Lower lobe of right lung (tissue), 2 donors: ENCODE data around the gene MYO1C. TPM values are rescaled to one million over a fixed set of nuclear protein-coding genes. Genes with fewer than 3 reads are reported as not detected.

Source experiments
- ATAC-seq, 2 donors: fragments of 200-7000 bp; cut with Tn5 transposase; one replicate each; pipeline ENCODE4 v1.9.1; 2020 to 2022; ENCODE audit warnings: mild to moderate bottlenecking in 2 of 2, moderate library complexity in 2 of 2
- DNase-seq: peaks from one replicate; pipeline ENCODE4 v3.0.0-alpha.2; 2020
- H3K27ac ChIP-seq: fragments of 200-600 bp; one replicate; pipeline ENCODE4 v1.8.0; 2022
- H3K27me3 ChIP-seq: fragments of 200-600 bp; one replicate; pipeline ENCODE4 v1.8.0; 2022; ENCODE audit warnings: low read depth
- H3K36me3 ChIP-seq: fragments of 200-600 bp; one replicate; pipeline ENCODE4 v1.8.0; 2022; ENCODE audit warnings: mild to moderate bottlenecking
- H3K4me1 ChIP-seq: fragments of 200-600 bp; one replicate; pipeline ENCODE4 v1.8.0; 2022
- H3K4me3 ChIP-seq: fragments of 200-600 bp; one replicate; pipeline ENCODE4 v1.8.0; 2022; ENCODE audit warnings: mild to moderate bottlenecking
- H3K9me3 ChIP-seq: fragments of 200-600 bp; one replicate; pipeline ENCODE4 v1.8.0; 2022
- CTCF ChIP-seq: fragments of 200-600 bp; IDR thresholded peaks from one replicate; pipeline ENCODE4 v1.8.0; 2022; ENCODE audit warnings: antibody characterized with exemption, mild to moderate bottlenecking
- intact Hi-C: fragments of 100-400 bp; cut with DNase I; formaldehyde crosslinking; loops from one replicate; pipeline ENCODE4 v1.11.0; 2022
- total RNA-seq: library from RNA; stranded (reverse); fragmentation: NEBNext Ultra II Directional; extraction: Animal tissue kit (Norgen Biotek cat#: 25700); gene quantifications from one replicate; pipeline ENCODE4 v1.2.1, GENCODE V29; 2021
- donor health status: DM: no; HTN: yes; CAD: no; lungs with severe emphysema.

MYO1C gene
- total RNA-seq, 1 donor from 2014 or later, result 213 TPM

DNA sequence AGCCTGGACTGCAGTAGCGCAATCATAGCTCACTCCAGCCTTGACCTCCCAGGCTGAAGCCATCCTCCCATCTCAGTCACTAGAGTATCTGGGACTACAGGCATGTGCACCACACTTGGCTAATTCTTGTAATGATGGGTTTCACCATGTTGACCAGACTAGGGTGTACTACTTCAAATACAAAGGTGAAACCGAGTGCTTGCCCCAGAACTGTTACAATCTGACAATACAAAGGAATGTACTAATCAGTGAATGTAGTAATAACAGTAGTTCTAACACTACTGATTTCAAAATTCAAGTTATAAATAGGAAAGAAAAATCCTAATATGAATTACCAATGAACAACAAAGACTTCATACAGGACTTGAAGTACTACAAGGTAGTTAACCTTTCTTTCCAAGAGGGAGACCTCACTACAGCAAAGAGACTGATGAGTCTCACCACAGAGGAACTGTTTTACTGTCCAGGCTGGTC is 60.8 kb downstream of the MYO1C start:
- H3K4me1 ChIP-seq, result peaks cover 12% of the 10 kb centered on the region
- no peak for TF ChIP-seq CTCF
- H3K9me3 ChIP-seq, result no peaks in the 10 kb centered on the region
- H3K27ac ChIP-seq, result no peak overlapping the region
- no peak overlapping the region for H3K4me3 ChIP-seq
- ATAC-seq (no peak), DNase-seq (no peak)
- no peaks in the 10 kb centered on the region for H3K27me3 ChIP-seq
- intact Hi-C loops, result no loop called here
- H3K36me3 ChIP-seq, result peaks cover 58% of the 10 kb centered on the region

- Histone ChIP-seq H3K36me3 (peaks cover 72% of the 10 kb centered on the region), H3K27me3 (no peaks in the 10 kb centered on the region), H3K27ac (peak overlapping the region; percentile 39), H3K4me3 (no peak overlapping the region), H3K9me3 (no peaks in the 10 kb centered on the region), H3K4me1 (peaks cover 11% of the 10 kb centered on the region)
- ATAC-seq, result peak; percentile 69 to 78
- intact Hi-C loops, result no loop called here
- TF ChIP-seq CTCF, result no peak
- DNase-seq, result no peak
These were observed 68.9 kb downstream of the MYO1C start for GRCh38 chr17:1423456-1424135.

GRCh38 chr17:1422885-1423284 is 69.6 kb downstream of the MYO1C start:
- no peak overlapping the region for H3K4me3 ChIP-seq
- H3K9me3 ChIP-seq, result no peaks in the 10 kb centered on the region
- DNase-seq (no peak), ATAC-seq (peak; percentile 88 to 91)
- no peaks in the 10 kb centered on the region for H3K27me3 ChIP-seq
- no peak for TF ChIP-seq CTCF
- H3K4me1 ChIP-seq, result peaks cover 11% of the 10 kb centered on the region
- H3K36me3 ChIP-seq, result peaks cover 70% of the 10 kb centered on the region
- H3K27ac ChIP-seq, result peak overlapping the region; percentile 39
- intact Hi-C loops, result no loop called here

DNA sequence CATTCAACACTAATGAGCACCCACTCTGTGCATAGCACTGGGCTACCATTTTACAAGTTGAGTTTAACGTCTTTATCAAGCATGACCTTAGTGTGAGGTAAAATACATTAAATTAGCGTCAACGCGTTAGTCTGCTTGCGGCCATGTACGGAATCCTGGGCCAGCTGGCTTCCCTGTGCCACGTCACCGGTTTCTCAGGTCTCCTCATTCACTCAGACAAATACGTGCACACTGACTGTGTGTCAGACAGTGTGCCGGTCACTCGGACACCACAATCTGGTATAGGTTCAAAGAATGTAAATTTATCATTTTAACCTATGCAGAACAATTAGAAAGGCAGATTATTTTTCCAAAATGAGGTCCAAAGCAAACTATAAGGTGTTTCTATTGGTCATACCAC is 71.0 kb downstream of the MYO1C start:
- Histone ChIP-seq H3K27ac (no peak overlapping the region), H3K4me3 (no peak overlapping the region), H3K27me3 (no peaks in the 10 kb centered on the region), H3K9me3 (no peaks in the 10 kb centered on the region), H3K4me1 (peaks cover 11% of the 10 kb centered on the region), H3K36me3 (peaks cover 75% of the 10 kb centered on the region)
- intact Hi-C loops, result no loop called here
- DNase-seq, result no peak
- no peak for ATAC-seq
- TF ChIP-seq CTCF, result no peak

GRCh38 chr17:1420981-1421380 is 71.5 kb downstream of the MYO1C start:
- H3K36me3 ChIP-seq, result peaks cover 72% of the 10 kb centered on the region

More at GRCh38 chr17:1420981-1421380, 71.5 kb downstream of the MYO1C start:
- Histone ChIP-seq H3K9me3 (no peaks in the 10 kb centered on the region), H3K4me3 (no peak overlapping the region), H3K27ac (no peak overlapping the region), H3K4me1 (peaks cover 11% of the 10 kb centered on the region), H3K27me3 (no peaks in the 10 kb centered on the region)
- ATAC-seq (no peak), DNase-seq (no peak)
- intact Hi-C loops, result no loop called here
- no peak for TF ChIP-seq CTCF
